Ovary (tissue), 9 donors: ENCODE data around the gene ZNF292. TPM values are rescaled to one million over a fixed set of nuclear protein-coding genes. Genes with fewer than 3 reads are reported as not detected.

Source experiments
- DNase-seq, 5 donors: peaks; one replicate each; pipeline ENCODE4 v3.0.0-alpha.2; 2019 to 2020
- H3K27ac ChIP-seq, 2 donors: fragments of 200-600 bp; one replicate each; pipeline versions ENCODE4 v1.5.1 to v1.8.0; 2019 to 2022
- H3K27me3 ChIP-seq: fragments of 200-600 bp; one replicate; pipeline ENCODE4 v1.8.0; 2022
- H3K36me3 ChIP-seq: fragments of 200-600 bp; sonication (generic); one replicate; pipeline ENCODE4 v1.5.1; 2019
- H3K4me1 ChIP-seq: one replicate; pipeline ENCODE4 v1.8.1; 2013; ENCODE audit warnings: mild to moderate bottlenecking, moderate library complexity; ENCODE audit not compliant: insufficient read depth
- H3K4me3 ChIP-seq: fragments of 200-600 bp; sonication (generic); one replicate; pipeline ENCODE4 v1.5.1; 2017
- H3K9me3 ChIP-seq, 2 donors: fragments of 200-600 bp in 1 of 2; sonication (generic) in 1 of 2; one replicate each; pipeline versions ENCODE4 v1.5.1 to v1.8.1; 2013 to 2019; ENCODE audit warnings: mild to moderate bottlenecking in 1 of 2, moderate library complexity in 1 of 2
- EP300 ChIP-seq: sonication (generic); formaldehyde crosslinking; IDR thresholded peaks from one replicate; pipeline ENCODE4 v1.6.1; 2017; ENCODE audit warnings: antibody characterized with exemption
- POLR2A ChIP-seq: fragments of 450-650 bp; IDR thresholded peaks from one replicate; pipeline ENCODE4 v1.6.1; 2017; ENCODE audit warnings: antibody characterized with exemption, mild to moderate bottlenecking, moderate library complexity
- WGBS, 3 donors: extraction: QIAGEN DNeasy Blood & Tissue Kit in 1 of 3; methylation state at CpG; one replicate each; pipeline versions ENCODE4 v1.1.5 to v1.1.7; 2013 to 2017; 5-methylcytosine and 5-hydroxymethylcytosine counted together
- intact Hi-C, 4 donors: fragments of 100-400 bp; cut with DNase I; formaldehyde crosslinking; loops; one replicate each; pipeline versions ENCODE4 v1.11.0 to v1.15.1; 2022 to 2023
- polyA plus RNA-seq, 2 donors: library from polyadenylated mRNA; stranded (reverse); fragments of 200-250 nt in 1 of 2; fragments of 350-450 nt in 1 of 2; fragmentation: Illumina TruSeq in 1 of 2; extraction: RNeasy Lipid Tissue Mini Kit (QIAGEN cat#74804) in 1 of 2; gene quantifications; one replicate each; pipeline ENCODE4 v1.2.3, GENCODE V29; 2013 to 2014
- total RNA-seq, 7 donors: library from RNA; depleted of rRNA in 2 of 7; stranded (reverse); fragments of >200 nt in 2 of 7; fragmentation: NEBNext Ultra II Directional in 3 of 7; extraction: Animal tissue kit (Norgen Biotek cat#: 25700) in 3 of 7; gene quantifications; one replicate each; pipeline versions ENCODE4 v1.1.0 to v1.2.4, GENCODE V29; 2016 to 2023
- TF ChIP-seq, protein P1 (sequence below), 3 donors: fragments of 450-650 bp in 2 of 3; fragments of 200-600 bp in 1 of 3; IDR thresholded peaks; one replicate each; pipeline versions ENCODE4 v1.5.1 to v1.8.0; 2016 to 2022; ENCODE audit warnings: antibody characterized with exemption in 3 of 3, mild to moderate bottlenecking in 1 of 3
- donor health status: DM: no; HTN: no; CAD: no; lungs with moderate emphysema.
- donor health status: DM: no; HTN: no; CAD: no.
- donor health status: Bipolar disorder and iron deficiency.
- donor health status: DM: yes; HTN: yes; CAD: no.
- donor health status: DM: no; HTN: no; CAD: no.
- donor health status: DM: yes; HTN: yes; CAD: no.

ZNF292 gene
- total and polyA plus RNA-seq, 9 donors, result 8.5 to 158 (median 76.9) TPM

DNA sequence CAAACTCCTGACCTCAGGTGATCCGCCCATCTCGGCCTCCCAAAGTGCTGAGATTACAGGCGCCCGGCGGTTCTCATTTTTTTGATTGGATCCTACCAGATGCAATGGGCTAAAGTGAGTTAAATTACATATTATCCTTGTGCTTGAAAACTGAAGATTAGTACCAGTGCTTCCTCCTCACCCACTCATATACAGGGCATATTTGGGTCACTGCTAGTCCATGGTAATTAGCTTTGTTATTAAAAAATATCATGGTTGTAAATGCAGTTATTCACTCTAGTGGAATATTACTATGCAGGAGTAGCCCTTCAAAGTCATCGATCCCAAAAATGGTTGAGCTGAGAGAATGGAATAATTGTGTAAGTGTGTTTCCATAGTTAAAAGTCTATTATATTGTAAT lies 26.5 kb downstream of the ZNF292 start:
- intact Hi-C loops, result no loop called here
- Histone ChIP-seq H3K9me3 (no peaks in the 10 kb centered on the region), H3K27ac (no peak overlapping the region), H3K4me3 (no peak overlapping the region), H3K4me1 (peaks cover 4% of the 10 kb centered on the region), H3K36me3 (no peaks in the 10 kb centered on the region), H3K27me3 (no peaks in the 10 kb centered on the region)
- no peak for TF ChIP-seq EP300
- TF ChIP-seq, protein P1, sequence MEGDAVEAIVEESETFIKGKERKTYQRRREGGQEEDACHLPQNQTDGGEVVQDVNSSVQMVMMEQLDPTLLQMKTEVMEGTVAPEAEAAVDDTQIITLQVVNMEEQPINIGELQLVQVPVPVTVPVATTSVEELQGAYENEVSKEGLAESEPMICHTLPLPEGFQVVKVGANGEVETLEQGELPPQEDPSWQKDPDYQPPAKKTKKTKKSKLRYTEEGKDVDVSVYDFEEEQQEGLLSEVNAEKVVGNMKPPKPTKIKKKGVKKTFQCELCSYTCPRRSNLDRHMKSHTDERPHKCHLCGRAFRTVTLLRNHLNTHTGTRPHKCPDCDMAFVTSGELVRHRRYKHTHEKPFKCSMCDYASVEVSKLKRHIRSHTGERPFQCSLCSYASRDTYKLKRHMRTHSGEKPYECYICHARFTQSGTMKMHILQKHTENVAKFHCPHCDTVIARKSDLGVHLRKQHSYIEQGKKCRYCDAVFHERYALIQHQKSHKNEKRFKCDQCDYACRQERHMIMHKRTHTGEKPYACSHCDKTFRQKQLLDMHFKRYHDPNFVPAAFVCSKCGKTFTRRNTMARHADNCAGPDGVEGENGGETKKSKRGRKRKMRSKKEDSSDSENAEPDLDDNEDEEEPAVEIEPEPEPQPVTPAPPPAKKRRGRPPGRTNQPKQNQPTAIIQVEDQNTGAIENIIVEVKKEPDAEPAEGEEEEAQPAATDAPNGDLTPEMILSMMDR (IDR thresholded peaks at IDR 0.05), result no peak
- TF ChIP-seq POLR2A, result no peak
- DNase-seq, result no peak
- WGBS, 3 donors, result 97% methylated on average over 6 of the region's 6 CpGs

DNA sequence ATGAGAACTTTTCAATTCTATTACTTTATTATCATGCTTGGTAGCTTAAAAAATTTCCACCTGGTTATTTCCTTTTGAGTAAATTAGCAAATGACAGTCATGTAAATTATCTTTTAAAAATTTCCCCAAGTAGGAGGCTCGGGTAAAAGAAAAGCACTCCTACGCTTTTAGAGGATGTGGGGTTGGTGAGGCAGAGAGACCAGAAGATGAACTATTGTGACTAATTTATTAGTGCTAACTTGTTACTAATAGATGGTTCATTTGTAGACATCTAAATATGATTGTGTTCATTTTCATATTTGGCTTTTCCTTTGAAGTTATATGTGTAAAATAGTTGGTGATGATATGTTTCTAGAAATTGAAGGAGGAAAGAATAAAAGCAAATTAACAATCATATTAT lies 27.0 kb downstream of the ZNF292 start:
- WGBS, 3 donors, result 72 to 87% (median 83%) methylated on average over 2 of the region's 2 CpGs
- DNase-seq, result no peak

DNA sequence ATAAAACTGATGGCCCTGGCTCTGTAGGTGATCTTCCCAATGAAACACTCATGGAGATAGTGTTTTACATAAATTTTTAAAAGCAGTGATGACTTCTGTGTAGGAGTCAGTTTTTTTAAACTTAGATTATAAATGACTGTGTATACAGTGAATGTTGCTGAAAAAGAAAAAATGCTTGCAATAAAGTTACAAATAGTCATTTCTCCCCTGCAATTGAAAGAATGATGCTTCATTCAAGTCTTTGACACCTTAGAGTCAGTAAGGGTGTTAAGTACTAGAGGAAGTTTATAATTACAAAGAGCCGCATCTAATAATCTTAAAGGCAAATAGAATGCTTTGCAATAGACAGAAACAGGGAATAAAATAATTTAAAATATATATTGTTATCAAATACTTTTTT lies 27.6 kb downstream of the ZNF292 start:
- DNase-seq, result no peak
- no peak overlapping the region for H3K27ac ChIP-seq
- intact Hi-C loops, result no loop called here
- WGBS, 3 donors, result 89 to 98% (median 97%) methylated on average over 1 of the region's 1 CpG
- no peak overlapping the region for H3K4me3 ChIP-seq
- H3K9me3 ChIP-seq, result no peaks in the 10 kb centered on the region
- peaks cover 4% of the 10 kb centered on the region for H3K4me1 ChIP-seq
- TF ChIP-seq, protein P1 (IDR thresholded peaks at IDR 0.05), result no peak
- no peaks in the 10 kb centered on the region for H3K27me3 ChIP-seq
- no peaks in the 10 kb centered on the region for H3K36me3 ChIP-seq

More for the DNA sequence above, 27.0 kb downstream of the ZNF292 start:
- H3K4me1 ChIP-seq, result peaks cover 4% of the 10 kb centered on the region
- no peak overlapping the region for H3K27ac ChIP-seq
- no peaks in the 10 kb centered on the region for H3K36me3 ChIP-seq
- intact Hi-C loops, result no loop called here
- TF ChIP-seq, protein P1 (IDR thresholded peaks at IDR 0.05), result no peak
- no peak for TF ChIP-seq POLR2A
- TF ChIP-seq EP300, result no peak
- no peaks in the 10 kb centered on the region for H3K27me3 ChIP-seq
- H3K9me3 ChIP-seq, result no peaks in the 10 kb centered on the region
- H3K4me3 ChIP-seq, result no peak overlapping the region

DNA sequence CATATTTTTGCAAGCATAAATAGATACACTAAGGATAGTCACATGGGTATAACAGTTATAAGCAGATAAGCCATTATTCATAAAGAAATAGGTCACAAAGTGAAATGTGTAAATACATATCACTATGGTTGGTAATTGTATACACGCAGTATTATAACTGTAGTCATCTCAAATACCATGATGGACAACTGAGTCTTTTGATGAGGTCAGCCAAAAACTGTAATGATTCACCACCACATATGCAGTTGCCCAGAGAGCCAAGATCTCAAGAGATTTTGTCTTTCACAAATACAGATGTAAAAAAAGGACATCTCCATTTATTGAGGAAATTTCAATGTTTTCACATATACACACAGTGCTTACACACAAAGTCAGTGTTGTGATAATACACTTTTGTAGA lies 28.3 kb downstream of the ZNF292 start:
- H3K9me3 ChIP-seq, result no peaks in the 10 kb centered on the region
- WGBS, 3 donors, result 94 to 99% (median 95%) methylated on average over 1 of the region's 1 CpG
- no peaks in the 10 kb centered on the region for H3K36me3 ChIP-seq
- TF ChIP-seq POLR2A (no peak), EP300 (no peak)
- TF ChIP-seq, protein P1 (IDR thresholded peaks at IDR 0.05), result no peak
- intact Hi-C loops, result no loop called here
- H3K4me1 ChIP-seq, result peaks cover 4% of the 10 kb centered on the region
- no peak overlapping the region for H3K4me3 ChIP-seq
- no peak overlapping the region for H3K27ac ChIP-seq
- no peaks in the 10 kb centered on the region for H3K27me3 ChIP-seq
- no peak for DNase-seq
